Measurements from ENCODE around the gene CDX1.
A peak's percentile ranks its signal among the peaks of the same experiment; 100 is the strongest.
"Not testable (repeated sequence)": the region's sequence is repeated elsewhere in the genome, so short reads cannot be mapped to it uniquely, and the experiment has no call there.

The CDX1 gene

DNA sequence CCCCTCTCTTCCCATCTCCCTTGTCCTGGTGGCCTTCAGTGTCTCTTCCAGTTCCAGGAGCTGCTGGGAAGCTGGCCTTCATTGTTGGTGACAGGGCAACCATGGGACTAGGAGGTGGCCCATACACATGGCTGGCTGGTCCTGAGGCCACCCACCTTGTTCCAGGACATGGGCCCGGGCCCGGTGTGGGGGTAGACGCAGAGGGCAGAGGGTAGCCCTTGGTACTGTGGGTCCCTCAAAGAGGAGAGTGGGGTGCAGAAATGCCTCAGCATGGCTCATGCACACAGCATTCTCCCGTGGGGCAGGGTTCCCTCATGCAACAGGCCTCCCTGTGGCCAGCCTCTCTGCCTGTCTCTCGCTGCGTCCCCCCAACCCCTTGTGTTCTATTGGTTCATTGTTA, 44.1 kb downstream of the CDX1 start:
- DNase-seq: no peak

DNA sequence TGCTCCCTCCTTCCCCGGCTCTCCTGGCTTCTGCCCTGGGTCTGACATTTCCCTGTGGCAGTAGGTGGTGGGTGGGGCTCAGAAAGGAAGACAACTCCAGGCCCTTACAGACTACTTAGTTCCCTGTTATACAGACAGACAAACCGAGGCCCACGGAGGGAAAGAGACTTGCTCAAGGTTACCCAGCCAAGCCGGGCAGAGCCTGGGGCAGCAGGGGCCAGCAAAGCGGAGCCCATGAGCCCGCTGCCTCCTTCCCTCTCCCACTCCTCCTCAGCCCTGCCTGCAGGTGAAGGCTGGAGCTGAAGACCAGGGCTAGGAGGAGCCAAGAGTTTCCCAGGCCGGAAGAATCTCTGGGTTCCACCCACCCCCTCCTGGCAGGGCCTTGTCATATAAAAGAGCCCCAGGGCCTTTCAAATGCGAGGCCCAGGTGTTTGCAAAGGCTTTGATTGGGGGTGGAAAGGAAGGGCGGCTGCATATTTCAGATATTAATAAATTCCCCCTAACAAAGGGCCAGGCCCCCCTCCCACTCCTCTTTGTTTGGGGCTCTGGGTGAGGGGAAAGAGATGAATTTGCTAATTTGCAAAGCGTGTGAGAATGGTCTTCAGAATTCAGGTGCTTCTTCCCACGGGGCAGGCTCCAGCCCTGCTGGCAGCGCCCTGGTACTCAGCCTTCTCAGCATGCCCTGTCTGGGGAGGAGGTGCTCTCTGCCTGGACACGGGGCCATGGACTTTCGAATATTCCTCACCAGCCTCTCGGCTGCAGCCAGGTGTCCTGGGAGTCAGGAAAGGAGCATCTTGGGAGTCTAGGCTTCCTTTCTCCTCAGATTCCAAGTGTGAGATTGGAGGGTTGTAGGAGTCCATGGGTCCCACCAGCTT, 44.8 kb downstream of the CDX1 start:
- no peak for DNase-seq

- DNase-seq: no peak
Measured at GRCh38 chr5:150213530-150213929, 47.0 kb downstream of the CDX1 start.

DNA sequence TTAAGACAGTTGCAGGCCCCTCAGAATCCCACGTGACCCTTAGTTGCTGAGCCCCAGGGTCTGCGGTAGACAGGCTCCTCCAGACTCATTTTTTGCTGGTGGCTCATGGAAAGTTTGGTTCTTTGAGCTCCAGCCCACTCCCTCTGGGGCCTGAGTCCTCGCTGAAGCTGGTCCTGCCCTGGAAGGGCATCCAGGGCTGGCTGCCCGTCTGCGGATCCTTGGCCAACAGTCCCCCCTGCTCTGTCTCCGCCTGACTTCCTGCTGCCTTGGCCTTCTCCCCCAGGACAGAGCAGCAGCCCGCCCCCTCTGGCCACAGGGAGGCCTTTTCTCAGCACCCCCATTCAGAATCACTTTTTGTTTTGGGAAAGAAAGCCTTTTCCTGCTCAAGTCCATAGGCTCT, 47.7 kb downstream of the CDX1 start:
- no peak for DNase-seq

DNA sequence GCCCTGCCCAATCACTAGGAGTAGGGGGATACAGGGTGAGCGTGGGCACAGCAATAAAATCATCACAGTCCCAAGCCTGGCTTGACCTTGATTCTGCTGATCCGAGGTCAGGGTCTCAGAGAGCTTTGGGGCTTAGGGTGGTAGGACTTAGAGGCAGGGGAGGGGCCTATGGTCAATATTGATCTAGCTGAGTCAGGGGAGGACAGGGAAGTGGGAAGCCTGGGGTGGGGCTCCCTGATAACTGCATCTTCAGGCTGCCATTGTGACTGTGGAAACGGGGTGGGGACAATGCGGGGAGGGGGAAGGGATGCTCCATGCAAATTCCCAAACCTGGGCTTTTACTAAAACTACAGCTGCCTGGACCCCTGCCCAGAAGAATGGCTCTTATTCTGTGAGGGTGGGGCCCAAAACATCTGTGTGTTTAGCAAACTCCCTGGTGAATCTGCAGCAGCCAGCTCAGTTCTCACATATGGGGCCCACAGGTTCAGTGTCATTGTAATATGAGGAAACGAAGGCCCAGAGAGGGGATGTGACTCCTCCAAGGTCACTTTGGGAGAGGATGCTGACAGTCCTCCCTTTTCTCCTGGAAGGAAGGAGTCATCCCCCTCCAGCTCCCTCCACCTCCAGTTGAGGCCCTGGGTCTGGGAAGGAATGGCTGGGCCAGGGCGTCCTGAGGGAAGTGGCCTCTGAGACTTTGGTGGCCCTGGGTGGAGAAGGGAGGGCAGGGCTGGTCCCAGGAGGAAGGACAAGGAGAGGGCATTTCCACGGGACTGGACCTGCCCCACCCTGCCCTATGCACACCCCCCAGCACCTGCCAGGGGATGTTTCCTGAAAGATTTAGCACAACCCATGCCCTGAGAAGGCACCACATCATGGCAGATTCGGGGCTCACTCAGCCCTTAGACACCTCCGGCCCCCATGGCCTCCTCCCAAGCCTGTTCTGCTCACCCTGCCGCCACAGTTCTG, 49.7 kb downstream of the CDX1 start:
- DNase-seq: no peak

DNA sequence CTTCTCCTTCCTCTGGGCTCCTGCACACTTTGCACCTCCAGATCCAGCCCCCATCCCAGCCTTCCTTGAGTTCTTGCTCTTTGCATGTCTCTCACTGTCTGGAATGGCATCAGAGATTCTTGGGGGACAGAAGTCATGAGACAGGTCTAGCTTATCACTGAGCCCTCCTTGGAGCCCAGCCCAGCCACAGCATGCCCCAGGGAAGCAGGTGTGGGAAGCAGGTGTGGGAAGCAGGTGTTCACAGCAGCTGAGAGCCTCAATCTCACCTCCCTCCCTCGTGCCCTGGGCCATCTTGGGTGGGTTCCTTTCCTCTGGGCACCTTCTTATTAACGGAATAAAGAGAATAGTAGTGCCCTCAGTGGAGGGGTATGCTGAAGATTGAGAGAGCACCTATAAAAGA, 50.5 kb downstream of the CDX1 start:
- DNase-seq: peak; percentile 12

DNA sequence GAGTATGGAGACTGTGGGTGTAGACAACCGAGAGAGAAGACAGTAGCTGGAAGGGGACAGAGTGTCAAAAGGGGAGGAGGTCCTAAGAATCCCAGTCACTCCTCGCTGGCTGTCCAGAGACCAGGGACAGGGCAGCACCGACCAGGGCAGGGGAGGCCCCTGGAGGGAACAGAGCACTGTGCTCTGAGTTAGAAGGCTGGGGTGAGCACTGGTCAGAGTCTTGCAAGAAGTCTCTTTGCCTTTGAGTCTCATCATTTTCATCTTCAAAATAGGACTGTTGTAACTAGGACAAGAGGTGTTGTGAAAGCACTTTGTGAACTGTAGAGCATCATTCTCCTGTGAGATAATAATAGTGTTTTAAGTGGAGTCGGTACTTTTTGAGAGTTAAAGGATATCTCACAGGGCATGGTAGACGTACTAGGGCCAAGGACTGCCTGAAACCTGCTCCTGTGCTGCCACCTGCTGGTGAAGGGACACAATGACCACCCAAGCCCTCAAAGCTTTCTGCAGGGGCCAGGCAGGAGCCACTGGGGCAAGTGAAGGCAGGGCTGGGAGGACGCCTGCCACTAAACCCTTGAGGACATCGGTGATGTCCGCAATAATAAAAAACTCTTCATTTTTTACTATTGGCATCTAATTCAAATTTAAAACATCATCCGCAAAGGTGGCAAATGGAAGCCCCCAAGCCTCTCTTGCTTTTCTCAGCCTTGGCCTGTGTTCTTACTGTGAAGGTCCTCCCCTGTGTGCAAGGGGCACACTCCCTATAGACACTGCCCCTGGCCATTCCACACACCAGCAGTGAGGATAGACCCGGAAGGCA, 51.5 kb downstream of the CDX1 start:
- DNase-seq: peak; percentile 55

GRCh38 chr5:150218693-150219035, 52.1 kb downstream of the CDX1 start:
- no peak for DNase-seq

DNA sequence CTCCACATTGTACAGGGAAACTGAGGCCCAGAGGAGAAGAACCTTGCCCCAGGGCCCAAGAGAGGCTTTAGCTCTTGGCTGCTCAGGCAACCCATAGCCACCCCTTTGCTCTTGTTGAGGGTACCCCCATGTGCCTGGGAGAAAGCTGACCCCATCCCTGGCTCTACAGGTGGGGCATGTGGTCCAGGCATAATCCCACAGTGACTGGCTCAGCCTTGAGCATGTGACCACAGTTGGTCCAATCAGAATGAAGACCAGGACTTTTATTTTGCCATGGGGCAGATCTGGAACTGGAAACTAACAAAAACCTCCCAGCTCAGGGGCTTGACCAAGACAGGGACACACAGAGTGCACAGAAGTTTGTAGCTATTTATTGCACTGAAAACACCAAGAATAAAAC, 52.6 kb downstream of the CDX1 start:
- no peak for DNase-seq

DNA sequence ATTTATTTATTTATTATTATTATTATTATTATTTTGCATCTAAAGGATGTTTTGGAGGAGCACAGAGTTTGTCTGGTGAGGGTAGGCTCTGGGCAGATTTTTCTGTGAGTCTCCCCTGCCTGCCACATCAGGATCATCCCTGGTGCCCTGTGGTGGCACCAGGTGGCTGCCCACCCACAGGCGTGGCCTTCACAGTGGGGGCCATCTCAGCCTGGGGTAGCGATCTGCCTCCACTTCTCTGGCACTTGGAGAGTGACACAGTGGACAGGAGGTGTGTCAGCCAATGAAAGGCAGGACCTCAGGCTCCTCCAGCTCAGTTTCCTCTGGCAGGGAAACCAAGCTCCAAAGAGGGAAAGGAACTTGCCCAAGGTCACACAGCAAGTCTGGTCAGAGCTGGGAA, 53.3 kb downstream of the CDX1 start:
- no peak for DNase-seq

- no peak for DNase-seq
Measured at GRCh38 chr5:150221471-150221870, 54.9 kb downstream of the CDX1 start.

- DNase-seq: no peak
Measured at GRCh38 chr5:150222906-150223305, 56.3 kb downstream of the CDX1 start.

DNA sequence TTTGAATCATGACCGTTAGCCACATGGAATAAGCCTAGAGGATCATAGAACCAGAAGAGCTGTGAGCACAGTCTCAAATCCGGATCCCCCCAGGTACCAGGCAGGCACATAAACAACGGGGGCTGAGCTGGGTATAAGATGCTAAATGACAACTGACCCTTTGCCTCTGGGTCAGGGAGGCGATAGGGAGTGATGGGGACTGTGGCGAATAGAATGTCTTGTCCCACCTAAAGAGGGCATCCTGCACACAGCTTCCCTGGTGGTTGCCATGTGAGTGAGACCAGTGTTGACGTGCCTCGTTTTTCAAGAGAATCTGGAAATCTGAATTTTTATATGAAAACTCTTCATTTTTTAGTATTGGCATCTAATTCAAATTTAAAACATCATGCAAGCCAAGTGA, 56.9 kb downstream of the CDX1 start:
- DNase-seq: no peak

GRCh38 chr5:150224483-150225027, 58.0 kb downstream of the CDX1 start:
- no peak for DNase-seq

GRCh38 chr5:150227036-150227435, 60.5 kb downstream of the CDX1 start:
- DNase-seq: no peak

DNA sequence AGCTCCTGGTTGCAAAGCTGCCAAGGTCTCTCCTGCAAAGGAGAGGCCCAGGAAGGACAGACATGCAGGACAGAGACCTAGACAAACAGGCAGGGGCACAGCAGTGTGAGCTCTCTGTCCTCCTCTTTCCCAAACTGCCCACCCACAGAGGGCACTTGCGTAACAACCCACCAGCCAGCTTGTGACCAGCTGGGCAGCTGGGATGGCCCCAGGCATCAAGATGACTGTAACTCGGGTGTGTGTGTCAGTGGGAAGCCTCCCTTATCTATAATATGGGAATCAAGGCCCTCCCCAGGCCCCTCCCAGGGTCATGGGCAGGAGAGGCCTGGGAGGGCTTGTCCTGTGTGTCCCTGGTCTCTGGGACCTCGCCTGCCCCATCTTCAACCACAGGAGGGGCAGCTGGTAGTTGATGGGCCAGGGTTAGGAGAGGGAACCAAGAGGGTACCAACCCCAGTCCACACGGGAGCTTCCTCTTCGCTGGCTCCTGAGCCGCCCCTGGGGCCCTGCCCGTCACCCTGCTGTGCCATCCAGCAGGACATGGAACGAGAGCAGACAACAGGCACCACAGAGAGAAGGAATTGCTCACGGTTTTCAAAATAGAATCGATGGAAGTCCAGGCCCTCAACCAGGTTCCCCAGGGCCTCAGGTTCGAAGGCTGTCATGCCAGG, 61.2 kb downstream of the CDX1 start:
- no peak for DNase-seq

DNA sequence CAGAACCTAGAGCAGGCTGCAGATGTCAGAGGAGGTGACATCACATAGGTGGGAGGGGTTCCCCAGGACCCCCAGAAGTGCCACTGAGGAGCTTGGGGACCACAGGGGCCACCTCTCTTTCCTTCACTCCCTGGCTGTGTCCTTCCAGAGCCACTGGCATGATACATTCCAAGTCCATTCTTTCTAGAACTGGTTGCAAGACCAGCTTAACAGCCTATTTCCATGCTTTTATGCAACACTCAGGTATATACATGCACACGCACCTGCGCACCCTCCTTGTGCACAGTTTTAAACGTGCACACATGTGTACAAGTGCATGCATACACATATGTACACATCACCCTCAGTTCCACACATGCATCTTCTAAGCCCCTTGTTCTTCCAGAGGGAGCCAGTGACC, 63.0 kb downstream of the CDX1 start:
- no peak for DNase-seq

- no peak for DNase-seq
Measured at GRCh38 chr5:150230842-150231241, 64.3 kb downstream of the CDX1 start.

- DNase-seq: not testable (repeated sequence)
Measured at GRCh38 chr5:150233706-150234105, 67.1 kb downstream of the CDX1 start.

All from NCI-H1105 treated with DMSO at 0.1 percent for 48 hours (cell line).